ENCODE measurements around the gene PSPH. TPM values are rescaled to one million over a fixed set of nuclear protein-coding genes. Genes with fewer than 3 reads are reported as not detected.
A peak's percentile ranks its signal among the peaks of the same experiment; 100 is the strongest.

The PSPH gene
- total and polyA plus RNA-seq, 10 of the 15 experiments (the other 5 are each of a cell fraction or from before 2014, with no cell fraction given) = 5.2 to 36.4 (median 23.9) TPM

DNA sequence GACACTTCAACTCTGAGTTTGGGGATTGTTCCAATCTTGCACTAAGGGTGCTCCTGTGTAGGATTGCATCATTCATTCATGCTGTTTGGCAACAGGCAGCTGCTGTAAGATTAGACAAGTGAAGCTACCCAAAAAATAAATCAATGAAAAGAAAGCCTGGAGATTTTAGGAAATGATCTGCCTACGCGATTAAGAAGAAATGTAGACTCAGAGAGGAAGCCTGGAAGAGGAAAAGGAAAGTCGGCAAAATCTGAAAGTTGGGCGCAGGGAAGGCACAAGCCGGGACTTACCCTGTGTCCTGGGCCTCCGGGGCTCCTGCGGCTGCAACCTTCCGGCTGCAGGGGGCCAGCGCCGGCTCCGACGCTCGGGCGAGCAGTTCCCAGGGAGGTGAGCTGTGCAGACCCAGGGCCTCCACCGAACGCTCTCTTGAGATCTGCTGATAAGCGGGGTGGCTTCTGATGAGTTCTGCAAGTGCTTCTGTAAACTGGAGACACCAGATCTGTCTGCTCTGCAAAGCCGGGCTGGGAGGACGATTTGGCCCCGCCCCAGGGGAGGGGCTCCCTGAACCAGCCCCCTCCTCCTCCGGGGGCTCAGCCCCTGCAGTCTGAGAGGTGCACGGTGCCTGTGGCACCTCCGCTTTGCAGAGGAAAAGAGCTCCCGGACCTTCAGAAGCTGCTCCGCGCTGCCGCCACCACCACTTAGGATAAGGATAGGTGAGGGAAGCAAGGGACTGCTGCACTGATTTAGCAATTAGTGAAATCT, 17.4 kb downstream of the PSPH start (continued):
- TF ChIP-seq EGR1 (IDR thresholded peaks at IDR 0.05; ENCODE audit: borderline replicate concordance in 1 of 2, low read depth in 2 of 2, low read length in 2 of 2) (no peak), RAD21 (IDR thresholded peaks at IDR 0.05; ENCODE audit: insufficient read depth, low read depth, low read length) (no peak), TARDBP (IDR thresholded peaks at IDR 0.05; ENCODE audit: borderline replicate concordance) (no peak), MXI1 (IDR thresholded peaks at IDR 0.05; ENCODE audit: low read depth, low read length) (no peak), SP1 (IDR thresholded peaks at IDR 0.05; ENCODE audit: low read depth, low read length) (no peak), CBX3 (IDR thresholded peaks at IDR 0.05; ENCODE audit: borderline replicate concordance, low read depth) (no peak), NR2C1 (IDR thresholded peaks at IDR 0.05) (no peak), ETV6 (conservative IDR thresholded peaks at IDR 0.05 in 1 of 2, IDR thresholded peaks at IDR 0.05 in 1 of 2; ENCODE audit: borderline replicate concordance in 1 of 2, low read depth in 1 of 2) (no peak), CBX5 (IDR thresholded peaks at IDR 0.05; ENCODE audit: low read depth) (0 out of 2 replicates have a peak, but pooled peaks have one; percentile 63), CBFB (IDR thresholded peaks at IDR 0.05; ENCODE audit: low read depth) (no peak), ZZZ3 (IDR thresholded peaks at IDR 0.05; ENCODE audit: control insufficient read depth, insufficient read length, low read depth) (no peak), CREM (IDR thresholded peaks at IDR 0.05; ENCODE audit: low read depth) (no peak), YY1 (IDR thresholded peaks at IDR 0.05; ENCODE audit: low read depth, low read length) (0 out of 2 replicates have a peak, but pooled peaks have one; percentile 12)
- TF ChIP-seq, protein P1, sequence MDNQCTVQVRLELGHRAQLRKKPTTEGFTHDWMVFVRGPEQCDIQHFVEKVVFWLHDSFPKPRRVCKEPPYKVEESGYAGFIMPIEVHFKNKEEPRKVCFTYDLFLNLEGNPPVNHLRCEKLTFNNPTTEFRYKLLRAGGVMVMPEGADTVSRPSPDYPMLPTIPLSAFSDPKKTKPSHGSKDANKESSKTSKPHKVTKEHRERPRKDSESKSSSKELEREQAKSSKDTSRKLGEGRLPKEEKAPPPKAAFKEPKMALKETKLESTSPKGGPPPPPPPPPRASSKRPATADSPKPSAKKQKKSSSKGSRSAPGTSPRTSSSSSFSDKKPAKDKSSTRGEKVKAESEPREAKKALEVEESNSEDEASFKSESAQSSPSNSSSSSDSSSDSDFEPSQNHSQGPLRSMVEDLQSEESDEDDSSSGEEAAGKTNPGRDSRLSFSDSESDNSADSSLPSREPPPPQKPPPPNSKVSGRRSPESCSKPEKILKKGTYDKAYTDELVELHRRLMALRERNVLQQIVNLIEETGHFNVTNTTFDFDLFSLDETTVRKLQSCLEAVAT (IDR thresholded peaks at IDR 0.05) = no peak
- TF ChIP-seq, protein P2, sequence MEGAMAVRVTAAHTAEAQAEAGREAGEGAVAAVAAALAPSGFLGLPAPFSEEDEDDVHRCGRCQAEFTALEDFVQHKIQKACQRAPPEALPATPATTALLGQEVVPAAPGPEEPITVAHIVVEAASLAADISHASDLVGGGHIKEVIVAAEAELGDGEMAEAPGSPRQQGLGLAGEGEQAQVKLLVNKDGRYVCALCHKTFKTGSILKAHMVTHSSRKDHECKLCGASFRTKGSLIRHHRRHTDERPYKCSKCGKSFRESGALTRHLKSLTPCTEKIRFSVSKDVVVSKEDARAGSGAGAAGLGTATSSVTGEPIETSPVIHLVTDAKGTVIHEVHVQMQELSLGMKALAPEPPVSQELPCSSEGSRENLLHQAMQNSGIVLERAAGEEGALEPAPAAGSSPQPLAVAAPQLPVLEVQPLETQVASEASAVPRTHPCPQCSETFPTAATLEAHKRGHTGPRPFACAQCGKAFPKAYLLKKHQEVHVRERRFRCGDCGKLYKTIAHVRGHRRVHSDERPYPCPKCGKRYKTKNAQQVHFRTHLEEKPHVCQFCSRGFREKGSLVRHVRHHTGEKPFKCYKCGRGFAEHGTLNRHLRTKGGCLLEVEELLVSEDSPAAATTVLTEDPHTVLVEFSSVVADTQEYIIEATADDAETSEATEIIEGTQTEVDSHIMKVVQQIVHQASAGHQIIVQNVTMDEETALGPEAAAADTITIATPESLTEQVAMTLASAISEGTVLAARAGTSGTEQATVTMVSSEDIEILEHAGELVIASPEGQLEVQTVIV (IDR thresholded peaks at IDR 0.05; ENCODE audit: borderline replicate concordance, partially characterized antibody) = no peak
- TF ChIP-seq, protein P3, sequence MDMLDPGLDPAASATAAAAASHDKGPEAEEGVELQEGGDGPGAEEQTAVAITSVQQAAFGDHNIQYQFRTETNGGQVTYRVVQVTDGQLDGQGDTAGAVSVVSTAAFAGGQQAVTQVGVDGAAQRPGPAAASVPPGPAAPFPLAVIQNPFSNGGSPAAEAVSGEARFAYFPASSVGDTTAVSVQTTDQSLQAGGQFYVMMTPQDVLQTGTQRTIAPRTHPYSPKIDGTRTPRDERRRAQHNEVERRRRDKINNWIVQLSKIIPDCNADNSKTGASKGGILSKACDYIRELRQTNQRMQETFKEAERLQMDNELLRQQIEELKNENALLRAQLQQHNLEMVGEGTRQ (IDR thresholded peaks at IDR 0.05; ENCODE audit: borderline replicate concordance, low read depth, low read length) = no peak
- TF ChIP-seq, protein P4, sequence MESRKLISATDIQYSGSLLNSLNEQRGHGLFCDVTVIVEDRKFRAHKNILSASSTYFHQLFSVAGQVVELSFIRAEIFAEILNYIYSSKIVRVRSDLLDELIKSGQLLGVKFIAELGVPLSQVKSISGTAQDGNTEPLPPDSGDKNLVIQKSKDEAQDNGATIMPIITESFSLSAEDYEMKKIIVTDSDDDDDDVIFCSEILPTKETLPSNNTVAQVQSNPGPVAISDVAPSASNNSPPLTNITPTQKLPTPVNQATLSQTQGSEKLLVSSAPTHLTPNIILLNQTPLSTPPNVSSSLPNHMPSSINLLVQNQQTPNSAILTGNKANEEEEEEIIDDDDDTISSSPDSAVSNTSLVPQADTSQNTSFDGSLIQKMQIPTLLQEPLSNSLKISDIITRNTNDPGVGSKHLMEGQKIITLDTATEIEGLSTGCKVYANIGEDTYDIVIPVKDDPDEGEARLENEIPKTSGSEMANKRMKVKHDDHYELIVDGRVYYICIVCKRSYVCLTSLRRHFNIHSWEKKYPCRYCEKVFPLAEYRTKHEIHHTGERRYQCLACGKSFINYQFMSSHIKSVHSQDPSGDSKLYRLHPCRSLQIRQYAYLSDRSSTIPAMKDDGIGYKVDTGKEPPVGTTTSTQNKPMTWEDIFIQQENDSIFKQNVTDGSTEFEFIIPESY (IDR thresholded peaks at IDR 0.05) = no peak
- TF ChIP-seq, protein P5, sequence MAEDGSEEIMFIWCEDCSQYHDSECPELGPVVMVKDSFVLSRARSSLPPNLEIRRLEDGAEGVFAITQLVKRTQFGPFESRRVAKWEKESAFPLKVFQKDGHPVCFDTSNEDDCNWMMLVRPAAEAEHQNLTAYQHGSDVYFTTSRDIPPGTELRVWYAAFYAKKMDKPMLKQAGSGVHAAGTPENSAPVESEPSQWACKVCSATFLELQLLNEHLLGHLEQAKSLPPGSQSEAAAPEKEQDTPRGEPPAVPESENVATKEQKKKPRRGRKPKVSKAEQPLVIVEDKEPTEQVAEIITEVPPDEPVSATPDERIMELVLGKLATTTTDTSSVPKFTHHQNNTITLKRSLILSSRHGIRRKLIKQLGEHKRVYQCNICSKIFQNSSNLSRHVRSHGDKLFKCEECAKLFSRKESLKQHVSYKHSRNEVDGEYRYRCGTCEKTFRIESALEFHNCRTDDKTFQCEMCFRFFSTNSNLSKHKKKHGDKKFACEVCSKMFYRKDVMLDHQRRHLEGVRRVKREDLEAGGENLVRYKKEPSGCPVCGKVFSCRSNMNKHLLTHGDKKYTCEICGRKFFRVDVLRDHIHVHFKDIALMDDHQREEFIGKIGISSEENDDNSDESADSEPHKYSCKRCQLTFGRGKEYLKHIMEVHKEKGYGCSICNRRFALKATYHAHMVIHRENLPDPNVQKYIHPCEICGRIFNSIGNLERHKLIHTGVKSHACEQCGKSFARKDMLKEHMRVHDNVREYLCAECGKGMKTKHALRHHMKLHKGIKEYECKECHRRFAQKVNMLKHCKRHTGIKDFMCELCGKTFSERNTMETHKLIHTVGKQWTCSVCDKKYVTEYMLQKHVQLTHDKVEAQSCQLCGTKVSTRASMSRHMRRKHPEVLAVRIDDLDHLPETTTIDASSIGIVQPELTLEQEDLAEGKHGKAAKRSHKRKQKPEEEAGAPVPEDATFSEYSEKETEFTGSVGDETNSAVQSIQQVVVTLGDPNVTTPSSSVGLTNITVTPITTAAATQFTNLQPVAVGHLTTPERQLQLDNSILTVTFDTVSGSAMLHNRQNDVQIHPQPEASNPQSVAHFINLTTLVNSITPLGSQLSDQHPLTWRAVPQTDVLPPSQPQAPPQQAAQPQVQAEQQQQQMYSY (CRISPR knock-in tag; IDR thresholded peaks at IDR 0.05) = no peak

Data from GM12878 (cell line).